ENCODE measurements around the gene INPP5J.

INPP5J gene

GRCh38 chr22:31085493-31085824 lies 37.3 kb upstream of the INPP5J start:
- Histone ChIP-seq H2AFZ (ENCODE audit: low read depth) (peak overlapping the region; percentile 98), H4K20me1 (ENCODE audit: insufficient read depth) (no peaks in the 10 kb centered on the region), H3K4me1 (ENCODE audit: low read depth, poor library complexity, severe bottlenecking) (peaks cover 30% of the 10 kb centered on the region), H3K79me2 (ENCODE audit: insufficient read depth, low read depth) (0 out of 2 replicates have a peak, but pooled peaks cover 9% of the 10 kb centered on the region), H3K4me2 (peak overlapping the region; percentile 64; the same call in 1 of the 2 replicates), H3K27me3 (ENCODE audit: insufficient read depth, low read depth) (no peaks in the 10 kb centered on the region), H3K4me3 (IDR thresholded peaks at IDR 0.05; ENCODE audit: insufficient read depth, low read depth, low read length) (no peak overlapping the region), H3K27ac (peak overlapping the region; percentile 94; the same call in 1 of the 2 replicates), H3K36me3 (ENCODE audit: insufficient read depth) (no peaks in the 10 kb centered on the region), H3K9ac (peak overlapping the region; percentile 97)
- peak; percentile 48 for TF ChIP-seq CTCF (conservative IDR thresholded peaks at IDR 0.05; ENCODE audit: low read depth, low read length)

GRCh38 chr22:31085928-31086327 lies 36.8 kb upstream of the INPP5J start:
- no peaks in the 10 kb centered on the region for H3K27me3 ChIP-seq (ENCODE audit: insufficient read depth, low read depth)
- H3K36me3 ChIP-seq (ENCODE audit: insufficient read depth): no peaks in the 10 kb centered on the region
- 0 out of 2 replicates have a peak overlapping the region, but pooled peaks have one; percentile 97 for H3K9ac ChIP-seq
- peaks cover 28% of the 10 kb centered on the region for H3K4me1 ChIP-seq (ENCODE audit: low read depth, poor library complexity, severe bottlenecking)
- H3K4me3 ChIP-seq (IDR thresholded peaks at IDR 0.05; ENCODE audit: insufficient read depth, low read depth, low read length): no peak overlapping the region
- H3K4me2 ChIP-seq: no peak overlapping the region
- H3K27ac ChIP-seq: no peak overlapping the region; the same call in 1 of the 2 replicates
- no peak for TF ChIP-seq CTCF (conservative IDR thresholded peaks at IDR 0.05; ENCODE audit: low read depth, low read length)
- H4K20me1 ChIP-seq (ENCODE audit: insufficient read depth): no peaks in the 10 kb centered on the region
- H3K79me2 ChIP-seq (ENCODE audit: insufficient read depth, low read depth): 0 out of 2 replicates have a peak, but pooled peaks cover 9% of the 10 kb centered on the region
- H2AFZ ChIP-seq (ENCODE audit: low read depth): no peak overlapping the region; the same call in 1 of the 2 replicates

DNA sequence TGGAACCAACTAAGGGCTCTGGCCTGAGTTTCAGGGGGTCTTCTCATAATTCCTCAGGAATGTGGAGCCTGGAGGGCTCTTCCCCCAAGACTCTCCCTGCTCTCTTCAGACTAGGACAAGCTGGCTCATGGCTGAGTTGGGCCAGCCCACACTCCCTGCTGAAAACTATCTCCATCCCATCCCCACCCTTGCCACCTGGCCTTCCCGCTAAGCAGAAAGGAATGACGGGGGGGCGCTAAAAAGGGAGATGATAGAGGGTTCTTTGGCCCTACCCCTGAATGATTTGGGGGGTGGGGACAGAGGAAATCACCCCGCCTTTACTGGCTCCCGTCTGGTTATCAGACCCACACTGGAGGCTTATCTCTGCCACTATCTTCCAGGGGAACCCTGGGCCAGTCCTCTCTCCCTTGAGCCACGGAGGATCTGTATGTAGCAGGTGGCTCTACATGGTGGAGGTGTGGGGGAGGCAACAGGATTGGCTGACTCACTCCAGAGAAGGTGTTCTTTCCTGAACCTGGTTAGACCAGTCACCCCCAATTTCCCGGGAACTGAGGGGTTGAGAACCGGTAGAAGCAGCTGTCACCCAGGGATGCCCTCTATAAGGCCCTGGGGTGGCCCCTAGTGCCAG lies 35.9 kb upstream of the INPP5J start:
- Histone ChIP-seq H3K27ac (no peak overlapping the region), H3K36me3 (ENCODE audit: insufficient read depth) (no peaks in the 10 kb centered on the region), H3K9ac (no peak overlapping the region), H3K79me2 (ENCODE audit: insufficient read depth, low read depth) (0 out of 2 replicates have a peak, but pooled peaks cover 9% of the 10 kb centered on the region), H3K4me2 (no peak overlapping the region), H3K27me3 (ENCODE audit: insufficient read depth, low read depth) (no peaks in the 10 kb centered on the region), H4K20me1 (ENCODE audit: insufficient read depth) (no peaks in the 10 kb centered on the region), H3K4me1 (ENCODE audit: low read depth, poor library complexity, severe bottlenecking) (peaks cover 25% of the 10 kb centered on the region), H2AFZ (ENCODE audit: low read depth) (no peak overlapping the region), H3K4me3 (IDR thresholded peaks at IDR 0.05; ENCODE audit: insufficient read depth, low read depth, low read length) (no peak overlapping the region)
- TF ChIP-seq CTCF (conservative IDR thresholded peaks at IDR 0.05; ENCODE audit: low read depth, low read length): no peak

GRCh38 chr22:31087744-31088215 lies 35.0 kb upstream of the INPP5J start:
- H3K79me2 ChIP-seq (ENCODE audit: insufficient read depth, low read depth): 0 out of 2 replicates have a peak, but pooled peaks cover 9% of the 10 kb centered on the region
- no peaks in the 10 kb centered on the region for H3K27me3 ChIP-seq (ENCODE audit: insufficient read depth, low read depth)
- H3K4me1 ChIP-seq (ENCODE audit: low read depth, poor library complexity, severe bottlenecking): peaks cover 16% of the 10 kb centered on the region
- no peak overlapping the region for H3K9ac ChIP-seq
- no peak overlapping the region for H3K27ac ChIP-seq
- no peaks in the 10 kb centered on the region for H4K20me1 ChIP-seq (ENCODE audit: insufficient read depth)
- H2AFZ ChIP-seq (ENCODE audit: low read depth): no peak overlapping the region
- no peak for TF ChIP-seq CTCF (conservative IDR thresholded peaks at IDR 0.05; ENCODE audit: low read depth, low read length)
- no peaks in the 10 kb centered on the region for H3K36me3 ChIP-seq (ENCODE audit: insufficient read depth)
- H3K4me3 ChIP-seq (IDR thresholded peaks at IDR 0.05; ENCODE audit: insufficient read depth, low read depth, low read length): no peak overlapping the region
- no peak overlapping the region for H3K4me2 ChIP-seq
